ENCODE results near the gene PCYOX1L.

Gene PCYOX1L

DNA sequence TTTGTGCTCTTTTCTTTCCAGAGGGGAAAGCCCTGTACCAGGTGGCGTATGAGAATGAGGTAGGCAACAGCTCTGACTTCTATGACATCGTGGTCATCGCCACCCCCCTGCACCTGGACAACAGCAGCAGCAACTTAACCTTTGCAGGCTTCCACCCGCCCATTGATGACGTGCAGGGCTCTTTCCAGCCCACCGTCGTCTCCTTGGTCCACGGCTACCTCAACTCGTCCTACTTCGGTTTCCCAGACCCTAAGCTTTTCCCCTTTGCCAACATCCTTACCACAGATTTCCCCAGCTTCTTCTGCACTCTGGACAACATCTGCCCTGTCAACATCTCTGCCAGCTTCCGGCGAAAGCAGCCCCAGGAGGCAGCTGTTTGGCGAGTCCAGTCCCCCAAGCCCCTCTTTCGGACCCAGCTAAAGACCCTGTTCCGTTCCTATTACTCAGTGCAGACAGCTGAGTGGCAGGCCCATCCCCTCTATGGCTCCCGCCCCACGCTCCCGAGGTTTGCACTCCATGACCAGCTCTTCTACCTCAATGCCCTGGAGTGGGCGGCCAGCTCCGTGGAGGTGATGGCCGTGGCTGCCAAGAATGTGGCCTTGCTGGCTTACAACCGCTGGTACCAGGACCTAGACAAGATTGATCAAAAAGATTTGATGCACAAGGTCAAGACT is 10.3 kb downstream of the PCYOX1L start:
- no peak for TF ChIP-seq ZNF274 (IDR thresholded peaks at IDR 0.05; ENCODE audit: low read depth, low read length)

DNA sequence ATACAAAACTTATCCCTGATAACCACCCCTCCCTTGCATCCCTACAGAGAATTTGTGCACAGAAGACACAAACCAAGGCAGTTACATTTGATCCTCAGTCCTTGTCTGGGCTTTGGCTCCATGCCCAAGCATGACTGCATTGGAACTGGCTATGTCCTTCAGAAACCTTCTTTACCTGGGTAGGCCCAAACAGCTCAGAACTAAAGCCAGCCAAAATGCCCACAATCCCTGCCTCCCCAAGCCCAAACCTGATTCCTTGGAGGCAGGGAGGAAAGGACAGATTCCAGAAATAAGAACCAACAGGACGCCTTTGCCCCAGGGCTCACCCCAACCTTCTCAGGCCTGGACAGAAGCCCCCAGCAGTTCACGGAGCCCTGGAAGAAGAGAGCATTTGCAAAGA is 13.0 kb downstream of the PCYOX1L start:
- TF ChIP-seq ZNF274 (IDR thresholded peaks at IDR 0.05; ENCODE audit: low read depth, low read length): no peak
- H3K4me3 ChIP-seq (ENCODE audit: low read length): no peak overlapping the region

More for the DNA sequence above, 10.3 kb downstream of the PCYOX1L start:
- H3K4me3 ChIP-seq (ENCODE audit: low read length): no peak overlapping the region

DNA sequence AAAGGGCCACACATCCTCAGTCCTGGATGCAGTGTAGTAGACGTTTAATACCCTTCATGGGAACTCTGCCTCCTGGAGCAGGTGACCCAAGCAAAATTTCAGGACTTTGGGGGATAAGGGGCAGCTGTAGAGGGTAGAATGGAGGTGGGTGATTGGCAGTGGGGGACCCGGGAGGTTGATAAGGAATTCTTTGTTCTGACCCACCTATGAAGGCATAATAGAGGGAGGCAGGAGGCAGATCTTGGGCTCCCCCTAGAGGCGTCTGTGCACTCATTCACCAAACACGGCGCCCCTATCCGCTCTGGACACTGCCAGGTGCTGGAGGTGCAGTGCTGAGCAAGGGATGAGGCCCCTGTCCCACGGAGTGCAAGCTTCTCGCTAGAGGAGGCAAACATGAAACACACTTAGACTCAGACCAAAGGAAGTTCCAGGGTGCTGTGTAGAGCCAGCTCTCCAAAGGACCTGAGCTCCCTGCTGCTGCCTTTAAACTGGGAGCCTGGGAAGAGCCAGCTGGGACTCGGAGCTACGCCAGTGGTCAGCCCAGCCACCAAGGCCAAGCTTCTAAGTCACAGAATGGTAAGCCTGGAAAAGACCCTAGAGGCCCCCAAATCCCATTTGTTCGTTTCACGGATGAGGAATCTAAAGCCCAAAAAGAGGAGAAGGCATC is 13.6 kb downstream of the PCYOX1L start:
- no peak overlapping the region for H3K4me3 ChIP-seq (ENCODE audit: low read length)
- TF ChIP-seq ZNF274 (IDR thresholded peaks at IDR 0.05; ENCODE audit: low read depth, low read length): no peak

DNA sequence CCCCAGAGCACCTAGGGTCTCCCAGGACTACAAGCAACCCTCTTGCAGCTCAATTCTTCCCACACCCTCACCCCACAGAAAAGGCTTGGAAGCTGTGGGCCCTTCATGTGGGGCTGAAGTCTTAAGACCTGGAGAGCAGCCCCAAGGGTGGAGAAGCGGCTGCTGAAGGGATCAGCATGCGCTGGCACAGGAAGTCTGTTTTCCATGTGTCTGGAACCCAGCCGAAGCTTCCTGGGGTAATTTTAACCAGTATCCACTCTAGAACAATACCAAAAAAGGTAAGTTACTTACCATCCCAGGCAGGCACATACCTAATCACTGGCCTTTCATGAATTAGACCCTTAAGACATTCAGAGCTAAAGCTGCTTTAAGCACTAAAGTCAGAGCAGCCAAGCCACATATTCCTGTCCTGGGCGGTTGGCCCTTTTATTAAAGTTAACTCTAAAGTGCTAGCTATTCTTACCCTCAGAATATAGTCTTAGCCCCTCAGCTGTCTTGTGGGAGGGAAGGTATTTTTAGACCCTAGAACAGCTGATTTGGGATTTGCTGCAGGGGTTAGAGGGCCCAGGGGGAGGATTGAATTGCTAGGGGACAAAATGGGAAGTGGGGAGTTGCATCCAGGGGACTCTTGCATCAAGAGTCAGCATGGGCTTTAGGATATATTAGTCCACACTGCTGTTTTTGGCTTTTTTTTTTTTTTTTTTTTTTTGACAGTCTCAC is 14.4 kb downstream of the PCYOX1L start:
- no peak for TF ChIP-seq ZNF274 (IDR thresholded peaks at IDR 0.05; ENCODE audit: low read depth, low read length)
- H3K4me3 ChIP-seq (ENCODE audit: low read length): no peak overlapping the region

DNA sequence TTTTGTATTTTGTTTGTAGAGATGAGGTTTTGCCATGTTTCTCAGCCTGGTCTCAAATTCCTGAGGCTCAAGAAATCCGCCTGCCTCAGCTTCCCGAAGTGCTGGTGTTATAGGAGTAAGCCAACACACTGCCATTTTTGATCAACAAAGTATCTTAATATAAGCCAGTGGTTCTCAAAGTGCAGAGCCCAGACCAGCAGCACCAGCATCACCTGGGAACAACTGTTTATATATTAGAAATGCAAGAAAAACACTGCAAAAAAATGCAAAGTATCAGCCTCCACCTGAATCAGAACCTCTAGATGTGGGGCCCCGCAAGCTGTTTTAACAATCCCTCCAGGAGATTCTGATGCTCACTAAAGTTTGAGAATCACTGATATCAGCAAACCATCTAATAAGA is 15.1 kb downstream of the PCYOX1L start:
- H3K4me3 ChIP-seq (ENCODE audit: low read length): no peak overlapping the region
- TF ChIP-seq ZNF274 (IDR thresholded peaks at IDR 0.05; ENCODE audit: low read depth, low read length): no peak

DNA sequence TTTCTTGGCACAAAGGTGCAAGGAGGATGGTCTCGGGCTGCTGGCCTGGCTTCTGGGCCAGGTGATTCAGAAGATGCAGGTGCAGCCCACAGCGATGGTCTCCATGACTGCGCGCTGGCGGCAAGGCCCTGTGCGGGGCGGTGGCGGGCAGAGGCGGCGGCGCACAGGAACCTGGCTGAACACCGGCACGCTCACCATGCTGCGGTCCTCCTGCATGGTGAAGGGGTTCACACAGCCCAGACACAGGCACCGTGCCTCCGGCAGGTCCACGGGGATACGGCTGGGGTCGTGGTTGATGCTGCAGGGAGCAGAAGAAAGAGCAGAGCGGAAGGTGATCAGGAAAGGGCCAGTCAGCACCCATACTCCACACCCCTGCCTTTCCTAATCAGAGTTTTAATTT is 16.5 kb downstream of the PCYOX1L start:
- no peak overlapping the region for H3K4me3 ChIP-seq (ENCODE audit: low read length)
- TF ChIP-seq ZNF274 (IDR thresholded peaks at IDR 0.05; ENCODE audit: low read depth, low read length): no peak

DNA sequence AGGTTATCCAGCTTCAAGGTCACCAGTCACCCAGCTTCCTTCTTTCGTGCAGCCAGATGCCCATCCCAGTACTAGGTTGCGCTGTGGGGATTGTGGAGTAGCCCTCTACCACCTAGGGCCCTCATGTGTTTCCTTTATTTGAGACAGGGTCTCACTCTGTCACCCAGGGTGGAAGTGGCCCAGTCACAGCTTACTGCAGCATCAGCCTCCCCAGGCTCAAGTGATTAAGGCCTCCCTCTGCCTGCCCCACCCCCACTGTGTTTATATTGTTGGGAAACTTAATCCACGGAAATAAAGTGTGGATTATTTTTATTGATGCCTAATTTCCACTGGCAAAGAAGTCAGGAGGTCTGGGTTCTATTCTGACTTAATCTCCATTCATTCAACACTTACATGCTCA is 17.0 kb downstream of the PCYOX1L start:
- H3K4me3 ChIP-seq (ENCODE audit: low read length): no peak overlapping the region
- no peak for TF ChIP-seq ZNF274 (IDR thresholded peaks at IDR 0.05; ENCODE audit: low read depth, low read length)

DNA sequence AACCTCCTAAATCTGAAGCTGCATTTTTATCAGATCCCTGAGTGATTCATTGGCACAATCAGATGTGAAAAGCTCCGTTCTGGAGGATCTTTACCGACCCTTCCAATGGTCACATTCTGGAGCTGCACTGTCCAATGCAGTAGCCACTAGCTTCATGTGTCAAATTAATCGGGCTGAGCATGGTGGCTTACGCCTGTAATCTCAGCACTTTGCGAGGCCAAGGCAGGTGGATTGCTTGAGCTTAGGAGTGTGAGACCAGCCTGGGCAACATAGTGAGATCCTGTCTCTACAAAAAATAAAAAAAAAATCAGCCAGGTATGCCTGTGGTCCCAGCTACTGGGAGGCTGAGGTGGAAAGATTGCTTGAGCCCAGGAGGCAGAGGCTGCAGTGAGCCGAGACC is 17.6 kb downstream of the PCYOX1L start:
- H3K4me3 ChIP-seq (ENCODE audit: low read length): no peak overlapping the region
- TF ChIP-seq ZNF274 (IDR thresholded peaks at IDR 0.05; ENCODE audit: low read depth, low read length): no peak

DNA sequence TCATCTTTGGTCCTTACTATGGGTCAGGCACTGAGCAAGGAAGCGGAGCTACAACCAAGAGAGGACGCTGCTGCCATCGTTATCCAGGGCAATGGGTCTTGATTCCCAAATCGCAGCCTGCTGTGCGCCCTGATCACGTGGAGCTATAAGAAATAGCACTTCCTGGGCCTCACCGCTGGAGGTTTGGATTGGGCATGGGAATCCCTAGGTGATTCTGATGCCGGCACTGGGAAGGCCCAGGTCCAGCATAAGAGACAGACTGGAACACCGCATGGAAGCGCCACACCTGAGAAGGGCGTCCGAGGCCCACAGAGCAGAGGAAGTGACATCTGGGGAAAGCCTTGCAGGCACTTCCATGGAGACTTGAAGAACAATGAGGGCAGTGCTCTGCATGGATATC is 18.3 kb downstream of the PCYOX1L start:
- no peak overlapping the region for H3K4me3 ChIP-seq (ENCODE audit: low read length)
- no peak for TF ChIP-seq ZNF274 (IDR thresholded peaks at IDR 0.05; ENCODE audit: low read depth, low read length)

DNA sequence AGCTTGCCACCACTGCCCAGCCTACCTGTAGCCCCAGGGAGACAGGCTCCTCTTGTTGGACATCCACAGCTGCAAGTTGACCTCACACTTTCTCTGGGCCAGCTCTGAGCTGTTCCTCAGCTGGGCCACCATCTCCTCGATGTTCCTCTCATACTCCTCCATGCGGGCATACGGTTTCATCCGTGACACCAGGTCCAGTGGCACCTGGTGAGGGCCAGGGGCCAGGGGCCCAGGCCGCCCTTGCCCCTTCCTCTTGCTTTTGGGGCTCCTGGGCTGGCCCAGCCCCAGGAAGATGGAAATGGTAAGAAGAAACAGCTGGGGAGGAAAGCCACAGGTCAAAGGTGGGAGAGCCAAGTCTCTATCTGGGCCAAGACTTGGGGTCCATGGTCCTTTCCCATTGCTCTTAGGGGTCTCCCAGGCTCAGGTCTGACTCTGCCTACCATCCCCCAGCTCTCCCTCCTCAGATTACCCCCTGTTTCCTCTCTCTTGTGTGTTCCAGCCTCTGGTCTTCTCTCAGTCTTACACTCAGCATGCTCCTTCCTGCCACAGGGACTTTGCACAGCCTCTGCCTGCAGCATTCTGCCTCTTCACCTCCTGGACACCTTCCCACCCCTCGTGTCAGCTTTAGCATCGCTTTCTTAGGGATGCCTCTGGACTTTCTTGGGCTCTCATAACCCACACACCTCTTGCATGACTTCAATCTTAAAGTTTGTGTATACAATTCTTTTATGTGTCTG is 19.0 kb downstream of the PCYOX1L start:
- no peak for TF ChIP-seq ZNF274 (IDR thresholded peaks at IDR 0.05; ENCODE audit: low read depth, low read length)
- no peak overlapping the region for H3K4me3 ChIP-seq (ENCODE audit: low read length)

DNA sequence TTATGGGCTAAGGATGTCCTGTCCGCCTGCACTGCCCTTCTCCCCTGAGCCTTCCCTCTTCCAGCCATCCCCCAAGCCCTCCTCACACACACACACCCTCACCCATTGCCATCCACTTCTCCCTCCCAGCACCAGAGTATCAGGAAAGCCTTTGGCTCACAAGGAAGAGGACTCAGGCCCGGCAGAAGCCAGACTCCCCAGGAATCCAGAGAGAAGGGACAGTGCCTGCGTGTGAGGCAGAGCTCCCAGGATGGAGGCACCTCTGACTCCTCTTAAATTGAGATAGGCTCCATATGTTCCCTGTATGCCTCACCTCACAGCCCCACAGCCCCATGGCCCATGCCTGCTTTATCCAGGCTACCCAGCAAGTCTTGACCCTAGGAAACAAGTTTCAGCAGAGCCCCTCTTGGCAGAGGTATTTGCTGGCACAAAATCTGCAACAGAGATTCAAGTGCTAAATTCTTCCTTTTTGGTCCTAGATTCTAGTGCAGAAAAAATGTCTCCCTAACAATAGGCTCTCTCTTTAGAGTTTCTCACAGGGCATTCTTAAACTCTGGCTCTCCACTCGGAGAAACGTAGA is 20.5 kb downstream of the PCYOX1L start:
- no peak for TF ChIP-seq ZNF274 (IDR thresholded peaks at IDR 0.05; ENCODE audit: low read depth, low read length)
- no peak overlapping the region for H3K4me3 ChIP-seq (ENCODE audit: low read length)

DNA sequence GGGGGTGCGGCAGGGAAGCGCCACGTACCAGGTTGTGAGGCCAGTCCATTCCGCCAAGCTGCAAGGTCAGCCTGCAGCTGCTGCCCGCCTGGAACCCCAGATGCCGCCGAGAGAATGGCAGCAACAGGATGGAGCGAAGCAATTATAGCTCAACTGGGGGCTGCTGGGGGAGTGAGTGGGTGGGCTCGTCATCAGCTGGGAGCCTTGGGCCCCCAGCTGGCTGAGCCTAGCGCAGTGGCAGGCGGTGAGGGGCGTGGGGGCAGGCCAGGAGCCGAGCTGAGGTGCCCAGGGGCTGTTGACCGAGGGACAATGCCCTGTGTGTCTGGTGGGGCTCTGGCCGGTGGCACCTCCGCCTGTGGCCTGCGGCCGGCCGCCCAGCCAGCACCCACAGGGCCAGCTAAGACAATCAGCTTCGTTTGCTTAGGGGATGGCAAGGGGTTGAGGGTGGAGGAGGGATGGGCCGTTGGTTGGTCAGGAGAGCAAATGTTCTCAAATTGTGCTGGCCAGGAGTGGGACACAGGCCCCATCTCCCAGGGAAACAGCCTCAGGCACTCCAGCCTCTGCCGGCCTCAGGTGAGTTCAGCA is 21.4 kb downstream of the PCYOX1L start, which contains the start of gene IL17B:
TSS of gene IL17B (minus strand) at position 116 of the 585 bp plus-strand sequence. CDS start at position 49, 67 bp downstream.
- TF ChIP-seq ZNF274 (IDR thresholded peaks at IDR 0.05; ENCODE audit: low read depth, low read length): no peak
- no peak within 1 kb of the TSS for H3K4me3 ChIP-seq (ENCODE audit: low read length)

DNA sequence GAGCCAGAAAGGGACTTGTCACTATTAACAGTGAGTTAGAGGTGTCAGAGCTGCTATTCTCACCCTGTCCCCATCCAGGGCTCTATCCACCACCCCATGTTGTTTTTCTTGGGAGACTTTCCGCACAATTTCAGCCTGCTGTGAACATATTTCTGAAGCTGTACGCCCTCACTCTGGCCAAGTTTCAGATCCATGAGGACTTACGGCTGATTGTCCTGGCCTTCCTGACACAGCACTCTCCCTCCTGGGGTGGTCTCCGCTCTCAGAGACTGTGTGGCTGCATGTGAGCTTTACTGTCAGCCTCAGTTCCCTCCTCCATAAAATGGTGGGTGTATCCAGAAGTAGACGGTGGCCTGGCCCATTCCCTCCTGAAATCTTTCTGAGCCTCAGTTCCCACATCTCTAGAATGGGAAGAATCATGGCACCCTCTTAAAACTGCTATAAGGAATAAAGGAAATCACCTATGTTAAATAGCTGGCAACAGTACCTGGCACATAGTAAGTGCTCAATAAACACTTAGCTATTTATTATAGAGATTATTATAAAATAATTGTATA is 22.1 kb downstream of the PCYOX1L start:
- no peak for TF ChIP-seq ZNF274 (IDR thresholded peaks at IDR 0.05; ENCODE audit: low read depth, low read length)
- H3K4me3 ChIP-seq (ENCODE audit: low read length): no peak overlapping the region

Measured in GM08714 (cell line).